Cortex of kidney (tissue), 1 donor: ENCODE results near the gene TDO2.

Source experiments
- DNase-seq: peaks from one replicate; lab custom pipeline; 2025; lab: John Stamatoyannopoulos, UW

Gene TDO2

GRCh38 chr4:155954118-155954685 is 50.7 kb downstream of the TDO2 start:
- DNase-seq: no peak

GRCh38 chr4:155954939-155955338 is 51.4 kb downstream of the TDO2 start:
- DNase-seq: no peak

- no peak for DNase-seq
These were observed 53.0 kb downstream of the TDO2 start for GRCh38 chr4:155956461-155956860.

GRCh38 chr4:155959417-155959816 is 55.9 kb downstream of the TDO2 start:
- no peak for DNase-seq

GRCh38 chr4:155960522-155960921 is 57.0 kb downstream of the TDO2 start:
- DNase-seq: no peak

- DNase-seq: no peak
These were observed 58.1 kb downstream of the TDO2 start for GRCh38 chr4:155961575-155961974.

- DNase-seq: no peak
These were observed 59.3 kb downstream of the TDO2 start for GRCh38 chr4:155962767-155963166.

- DNase-seq: no peak
These were observed 60.8 kb downstream of the TDO2 start for GRCh38 chr4:155964016-155964891.

- DNase-seq: no peak
These were observed 62.7 kb downstream of the TDO2 start for GRCh38 chr4:155966171-155966570.

GRCh38 chr4:155966731-155967395 is 63.4 kb downstream of the TDO2 start:
- no peak for DNase-seq
